GF-D8 (cell line): ENCODE data around the gene VPS72.

Source experiments
- DNase-seq: peaks from one replicate; lab custom pipeline; 2025; lab: John Stamatoyannopoulos, UW

The VPS72 gene

DNA sequence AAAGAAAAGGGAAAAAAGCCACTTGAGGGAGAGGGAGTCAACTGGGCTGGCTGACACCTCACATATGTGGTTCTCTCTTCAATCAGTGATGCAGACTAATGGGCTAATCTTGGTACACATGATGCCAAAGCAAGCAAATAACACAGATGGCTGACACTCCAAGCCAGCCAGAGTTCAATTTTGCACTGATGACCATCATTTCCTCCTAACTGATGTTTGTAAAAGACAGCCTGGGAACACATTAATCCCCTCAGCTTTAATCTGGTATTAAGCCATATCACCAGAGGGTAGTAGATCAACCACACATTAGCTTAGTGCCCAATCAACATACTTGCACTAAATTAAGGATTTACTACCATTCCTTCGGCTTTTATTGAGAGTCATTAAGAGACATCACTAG is 2.8 kb downstream of the VPS72 start:
- no peak for DNase-seq

DNA sequence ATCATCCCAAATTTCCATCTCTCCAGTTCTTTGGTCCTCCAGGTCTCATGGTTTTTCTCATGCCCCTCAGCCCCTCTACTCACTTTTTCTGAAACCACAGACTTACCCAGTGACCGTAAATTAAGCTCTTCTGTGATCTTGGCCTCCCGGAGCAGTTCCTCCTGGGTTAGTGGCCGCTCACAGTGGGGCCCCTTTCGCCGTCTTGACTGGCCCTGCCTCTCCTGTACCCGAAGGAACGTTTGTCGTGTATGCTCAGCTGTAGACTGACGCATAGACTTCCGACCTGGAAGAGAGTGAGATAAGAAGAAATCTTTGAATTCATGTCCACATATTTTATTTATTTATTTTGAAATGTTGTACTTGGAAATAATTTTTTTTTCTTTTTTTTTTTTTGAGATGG is 5.8 kb downstream of the VPS72 start:
- no peak for DNase-seq

DNA sequence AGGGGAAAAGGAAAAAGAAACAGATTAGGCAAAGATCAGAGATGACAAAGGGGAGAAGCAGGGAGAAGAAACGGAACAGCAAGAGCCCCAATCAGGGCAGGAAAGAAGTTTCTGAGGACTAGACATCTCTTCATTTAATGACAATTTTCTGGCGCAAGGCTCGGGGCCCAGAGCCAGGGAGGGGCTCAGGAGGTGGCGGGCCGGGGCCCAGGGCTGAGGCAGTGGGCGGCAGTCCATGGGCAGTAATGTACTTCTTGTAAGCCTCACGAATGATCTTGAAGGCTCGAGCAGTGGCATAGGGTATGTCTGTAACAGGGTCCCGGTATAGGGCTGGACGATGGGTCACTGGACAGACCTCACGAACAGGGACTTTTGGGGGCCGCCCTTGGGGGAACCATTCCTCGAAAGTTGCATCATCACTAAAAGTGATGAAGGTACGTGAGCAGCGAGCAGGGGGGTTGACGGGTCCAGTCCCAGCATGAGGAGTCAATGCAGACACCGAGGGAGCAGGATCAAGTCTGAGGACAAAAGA is 13.4 kb downstream of the VPS72 start:
- no peak for DNase-seq

DNA sequence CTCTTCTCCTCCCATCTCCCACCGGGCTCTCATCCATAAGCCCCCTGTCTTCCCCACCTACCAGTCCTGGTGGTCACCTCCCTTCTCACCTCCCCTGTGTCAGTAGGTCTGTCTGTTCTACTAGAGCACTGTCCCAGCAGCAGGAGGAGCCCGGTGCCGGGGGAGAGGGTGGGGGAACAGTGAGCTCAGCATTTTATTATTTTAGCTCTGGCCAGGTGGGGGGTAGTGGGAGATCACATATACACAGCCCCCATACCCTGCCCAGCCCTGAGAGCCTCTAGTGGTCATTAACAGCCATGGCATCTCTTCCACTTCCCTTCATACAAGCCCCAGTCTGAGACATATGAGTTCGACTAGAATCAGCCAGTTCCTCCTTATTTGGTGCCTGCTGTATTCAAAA is 14.1 kb downstream of the VPS72 start, which contains the start of gene TMOD4:
Gene TMOD4 (minus strand): TSS at position 119 of the 400 bp plus-strand sequence. CDS start 1,106 bp downstream, outside the sequence.
- DNase-seq, result no peak

DNA sequence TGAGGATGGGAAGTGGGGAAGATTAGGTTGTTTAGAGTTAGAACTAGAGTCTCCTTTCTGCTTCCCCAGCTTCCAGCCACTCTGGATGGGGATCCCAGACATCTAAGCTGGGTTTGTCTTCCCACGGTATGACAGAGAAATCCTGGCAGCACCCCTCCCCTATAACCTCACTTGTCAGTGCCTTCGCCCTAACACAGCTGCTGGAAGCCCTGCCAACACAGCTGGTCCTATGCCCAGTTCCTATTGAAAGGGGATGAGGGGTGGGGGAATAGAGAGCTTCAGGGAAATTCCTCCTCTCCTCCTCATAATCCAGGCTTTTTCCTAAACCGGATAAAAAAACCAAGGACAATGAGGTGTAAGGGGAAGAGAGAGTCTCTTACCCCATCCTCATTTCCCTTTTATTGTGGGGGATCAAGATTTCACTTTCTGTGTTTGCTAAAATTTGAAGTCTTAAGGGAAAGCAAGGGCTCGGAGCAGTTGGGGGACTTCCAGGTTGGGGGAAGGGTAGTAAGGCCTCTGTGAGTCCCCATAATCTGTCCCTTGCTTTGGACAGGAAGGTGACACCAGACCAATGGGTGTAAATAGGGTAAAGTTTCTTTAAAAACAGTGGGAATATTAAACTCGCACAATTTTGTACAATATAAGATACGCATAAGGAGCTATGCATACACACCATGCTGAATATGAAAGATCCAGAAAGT is 14.8 kb downstream of the VPS72 start:
- DNase-seq, result no peak

DNA sequence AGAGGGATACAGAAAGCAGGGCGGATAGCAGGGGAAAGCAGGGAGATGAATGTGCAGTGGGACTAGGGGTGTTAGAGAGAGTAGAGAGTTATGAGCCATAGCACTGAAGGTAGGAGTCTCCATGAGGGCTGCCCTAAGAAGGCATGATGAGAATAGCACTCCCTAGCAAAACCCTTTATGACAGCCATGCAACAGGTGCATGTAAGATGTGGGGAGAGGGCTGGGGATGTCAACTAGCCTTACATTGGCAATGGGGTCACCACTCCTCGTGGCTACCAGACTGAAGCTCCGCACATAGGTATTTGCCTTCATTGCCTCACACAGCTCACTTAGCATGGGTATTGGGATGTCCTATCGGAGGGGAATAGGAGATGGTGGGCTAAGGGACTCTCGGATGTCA is 18.8 kb downstream of the VPS72 start:
- DNase-seq, result no peak

DNA sequence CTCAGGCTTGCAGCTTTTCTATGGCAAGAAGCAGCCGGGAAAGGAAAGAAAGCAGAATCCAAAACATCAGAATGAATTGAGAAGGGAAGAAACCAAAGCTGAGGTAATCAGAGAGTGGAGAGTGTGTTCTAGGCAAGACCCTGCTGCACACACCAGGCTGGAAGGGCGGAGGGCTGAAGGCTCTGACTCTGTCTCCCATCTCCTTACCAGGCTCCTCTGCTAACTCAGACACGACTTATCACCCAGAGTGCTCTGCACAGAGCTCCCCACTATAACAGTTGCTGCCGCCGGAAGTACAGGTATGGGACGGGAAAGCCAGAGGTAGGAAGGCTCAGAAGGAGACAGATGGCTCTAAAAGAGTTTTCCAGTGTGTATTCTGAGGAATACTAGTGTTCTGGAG is 22.9 kb downstream of the VPS72 start:
- DNase-seq, result no peak

DNA sequence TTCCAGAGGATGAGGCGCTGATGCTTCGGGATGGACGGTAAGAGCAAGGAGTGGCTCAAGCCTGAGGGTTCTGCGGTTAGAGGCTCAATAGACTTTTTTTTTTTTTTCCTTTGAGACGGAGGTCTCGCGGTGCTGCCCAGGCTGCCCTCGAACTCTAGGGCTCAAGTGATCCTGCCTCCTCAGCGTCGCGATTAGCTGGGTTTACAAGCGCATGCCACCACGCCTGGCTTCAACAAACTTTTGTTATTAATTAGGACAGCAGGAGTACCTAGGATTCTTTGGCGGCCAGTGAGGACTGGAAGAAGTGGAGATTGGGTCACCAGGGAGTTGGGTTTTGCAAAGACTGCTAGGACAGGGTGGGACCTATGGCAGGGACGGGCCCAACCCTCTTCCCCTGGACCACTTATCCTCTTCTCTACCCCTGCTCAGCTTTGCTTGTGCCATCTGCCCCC is 23.5 kb downstream of the VPS72 start:
- no peak for DNase-seq

DNA sequence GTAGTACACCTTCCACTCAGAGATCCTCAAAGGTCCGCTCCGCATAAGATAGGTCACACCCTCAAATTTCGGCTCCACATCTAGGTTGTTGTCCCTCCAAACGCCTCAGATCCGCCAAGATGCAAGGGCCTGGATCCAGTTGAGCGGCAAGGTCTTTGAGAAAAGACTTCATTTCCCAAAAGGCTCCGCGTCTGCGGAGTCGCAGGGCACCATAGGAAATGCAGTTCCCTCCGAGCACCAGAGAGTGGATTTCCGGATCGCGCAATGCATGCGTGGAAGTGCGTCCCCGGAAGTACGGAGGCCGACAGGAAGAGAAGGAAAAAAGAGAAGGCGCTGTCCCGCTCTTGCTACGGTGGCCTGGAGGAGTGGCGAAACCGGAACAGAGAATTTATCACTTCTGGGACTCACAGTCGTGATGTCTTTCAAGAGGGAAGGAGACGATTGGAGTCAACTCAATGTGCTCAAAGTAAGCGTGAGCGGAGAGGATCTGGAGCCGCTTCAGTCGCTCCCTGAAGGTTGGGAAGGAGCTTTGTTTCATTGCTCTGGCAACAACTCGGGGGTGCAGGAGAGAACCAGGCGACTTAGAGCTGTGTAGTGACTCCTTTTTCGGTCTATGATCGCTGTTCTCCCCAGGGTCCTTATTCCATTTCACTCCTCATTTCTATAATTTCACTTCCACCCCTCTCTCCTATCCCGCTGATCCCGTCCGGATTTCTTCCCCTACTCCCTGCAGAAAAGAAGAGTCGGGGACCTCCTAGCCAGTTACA is 24.1 kb downstream of the VPS72 start, which contains the start of the genes LYSMD1 and SCNM1:
Gene LYSMD1 (minus strand): TSS at position 165 of the 767 bp plus-strand sequence. CDS start 644 bp downstream, outside the sequence.
Gene SCNM1 (plus strand): TSS at position 407 of the 767 bp plus-strand sequence. CDS start 9 bp downstream, at position 416.
- DNase-seq, result peak; percentile 97

DNA sequence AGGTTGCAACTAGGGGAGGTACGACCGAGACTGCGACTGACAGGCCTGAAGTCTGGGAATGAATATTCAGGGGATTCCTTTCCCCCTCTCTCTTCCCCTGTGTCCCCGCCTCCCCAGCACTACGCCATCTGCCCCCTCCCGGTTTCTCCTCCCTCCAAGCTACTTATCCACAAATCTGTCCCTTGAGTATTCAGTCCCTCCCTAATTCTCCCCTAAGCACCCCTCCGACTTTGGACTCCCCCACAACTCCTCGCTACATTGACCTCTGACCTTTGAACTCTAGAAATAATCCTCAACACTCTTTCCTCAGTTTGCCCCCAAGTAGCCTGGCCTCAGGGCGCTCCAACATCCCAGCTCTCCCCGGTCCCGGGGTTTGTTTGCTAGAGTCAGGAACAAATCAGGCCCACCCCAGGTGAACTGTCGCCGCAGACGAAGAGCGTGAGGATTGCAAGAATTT is 24.7 kb downstream of the VPS72 start:
- no peak for DNase-seq

DNA sequence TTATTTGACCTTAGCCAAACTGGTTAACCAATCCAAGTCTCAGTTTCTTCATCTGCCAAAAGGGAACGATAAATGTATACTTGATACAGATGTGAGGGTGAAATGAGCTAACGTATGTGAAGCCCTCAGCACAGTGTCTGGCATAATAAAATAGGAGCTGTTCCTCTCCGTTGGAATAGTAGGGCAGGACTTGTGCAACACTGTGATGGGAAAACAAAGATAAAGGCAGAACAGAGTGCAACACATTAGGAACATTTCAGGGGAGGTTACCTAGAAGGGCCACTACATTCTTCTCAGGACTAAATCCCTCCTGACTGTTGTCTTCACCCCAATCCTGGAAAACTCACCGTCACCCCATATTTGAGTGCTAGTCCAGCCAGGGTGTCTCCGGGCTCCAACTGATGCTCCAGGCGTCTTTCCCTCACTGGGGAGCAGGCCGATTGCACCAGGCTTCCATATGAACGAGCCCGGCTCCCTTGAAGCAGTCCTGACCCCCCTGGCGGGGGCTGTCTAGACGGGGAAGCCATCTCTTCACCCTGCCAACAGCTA is 25.2 kb downstream of the VPS72 start:
- DNase-seq, result no peak

DNA sequence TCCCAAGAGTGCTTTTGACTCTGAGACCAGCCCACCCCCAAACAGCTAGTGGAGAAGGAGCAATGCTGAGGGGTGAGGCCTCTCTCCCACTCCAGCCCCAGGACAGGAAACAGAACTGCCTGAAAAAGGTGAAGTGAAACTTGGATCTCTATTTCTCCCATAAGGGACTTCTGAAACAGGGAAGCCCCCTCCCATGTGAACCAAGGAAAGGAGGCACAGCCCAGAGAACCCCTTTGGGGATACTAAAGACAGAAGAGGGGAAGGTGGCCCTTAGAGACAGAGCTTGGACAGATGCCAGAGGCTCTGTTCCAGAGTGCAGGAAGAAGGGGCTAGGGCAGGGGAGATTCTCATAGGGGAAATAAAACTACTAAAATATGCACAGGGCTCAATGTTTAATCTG is 30.6 kb downstream of the VPS72 start:
- DNase-seq, result no peak

DNA sequence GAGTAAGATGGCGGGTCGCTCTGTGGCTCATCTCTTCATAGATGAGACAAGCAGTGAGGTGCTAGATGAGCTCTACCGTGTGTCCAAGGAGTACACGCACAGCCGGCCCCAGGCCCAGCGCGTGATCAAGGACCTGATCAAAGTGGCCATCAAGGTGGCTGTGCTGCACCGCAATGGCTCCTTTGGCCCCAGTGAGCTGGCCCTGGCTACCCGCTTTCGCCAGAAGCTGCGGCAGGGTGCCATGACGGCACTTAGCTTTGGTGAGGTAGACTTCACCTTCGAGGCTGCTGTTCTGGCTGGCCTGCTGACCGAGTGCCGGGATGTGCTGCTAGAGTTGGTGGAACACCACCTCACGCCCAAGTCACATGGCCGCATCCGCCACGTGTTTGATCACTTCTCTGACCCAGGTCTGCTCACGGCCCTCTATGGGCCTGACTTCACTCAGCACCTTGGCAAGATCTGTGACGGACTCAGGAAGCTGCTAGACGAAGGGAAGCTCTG is 31.2 kb downstream of the VPS72 start:
- no peak for DNase-seq

DNA sequence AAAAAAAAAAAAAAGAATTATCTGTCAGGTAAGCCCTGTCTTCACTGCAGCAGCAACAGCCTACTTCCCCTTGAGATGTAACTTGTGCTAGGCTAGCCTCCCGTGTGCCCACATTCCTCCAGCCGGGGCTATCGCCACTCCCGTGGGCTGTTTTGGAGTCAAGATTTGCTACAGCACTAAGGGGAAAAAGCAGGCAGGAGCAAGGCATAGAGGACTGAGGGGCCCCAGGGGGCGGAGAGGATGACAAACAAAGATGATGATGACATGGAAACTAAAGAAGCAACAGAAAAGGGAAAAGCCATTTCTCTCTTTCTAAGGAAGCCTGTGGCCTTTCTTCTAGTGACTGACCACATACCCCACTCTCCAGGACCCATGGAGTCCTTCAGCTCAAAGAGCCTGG is 31.7 kb downstream of the VPS72 start:
- peak; percentile 10 for DNase-seq

DNA sequence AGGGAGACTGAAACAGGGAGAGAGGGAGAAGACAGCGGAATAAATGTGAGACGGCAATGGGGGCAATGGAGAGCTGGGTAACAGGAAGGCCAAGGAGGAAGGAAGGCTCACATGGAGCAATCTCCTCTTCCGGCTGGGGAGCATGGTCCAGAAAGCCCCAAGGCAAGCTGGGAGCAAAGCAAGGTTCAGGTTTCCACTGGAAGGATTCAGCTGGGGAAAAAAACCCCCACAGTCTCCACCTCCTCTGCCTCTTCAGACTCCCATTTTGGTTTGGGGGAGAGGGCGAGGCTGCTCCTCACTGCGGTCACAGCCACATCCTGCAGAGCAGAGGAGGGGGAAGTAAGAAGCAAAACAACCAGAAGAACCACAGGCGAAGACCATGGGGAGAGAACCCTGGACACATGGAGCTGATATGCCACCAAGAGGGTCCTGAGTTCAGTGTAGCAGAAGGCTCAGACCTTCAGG is 32.9 kb downstream of the VPS72 start:
- DNase-seq, result peak; percentile 97

DNA sequence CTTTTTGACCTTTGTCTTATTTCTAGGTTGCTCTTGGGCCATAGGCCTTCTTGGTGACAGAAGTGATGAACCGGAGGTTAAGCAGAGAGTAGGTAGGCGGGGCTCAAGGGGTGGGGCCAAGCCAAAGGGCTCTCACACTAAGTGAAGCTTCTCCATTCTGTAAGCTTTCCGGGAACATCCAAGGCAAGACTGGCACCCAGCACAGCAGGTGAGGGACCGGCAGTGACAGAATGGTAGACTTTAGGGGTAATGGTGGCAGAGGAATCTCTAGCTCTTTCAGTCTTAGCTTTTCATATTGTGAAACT is 33.5 kb downstream of the VPS72 start, which contains the start of gene TNFAIP8L2:
Gene TNFAIP8L2 (plus strand): TSS at position 135 of the 305 bp plus-strand sequence. CDS start 2,049 bp downstream, outside the sequence.
- peak; percentile 78 for DNase-seq

DNA sequence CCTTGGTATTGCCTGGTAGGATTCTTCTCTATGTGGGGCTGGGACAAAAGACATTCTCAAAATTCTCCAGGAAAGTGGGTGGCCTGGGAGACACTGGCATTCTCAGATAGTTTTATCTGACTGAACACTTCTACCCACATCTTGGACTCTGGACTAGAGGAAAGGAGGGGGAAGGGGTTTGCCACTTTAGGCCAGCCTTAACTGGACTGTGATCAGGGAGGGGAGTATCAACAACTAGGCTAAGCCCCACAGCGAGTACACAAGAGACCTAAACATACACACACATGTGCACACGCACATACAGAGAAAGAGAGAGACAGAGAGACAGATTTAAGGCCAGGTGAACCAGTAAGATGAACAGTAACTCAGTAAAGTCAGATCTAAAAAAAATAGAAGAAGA is 42.3 kb downstream of the VPS72 start:
- DNase-seq, result no peak

DNA sequence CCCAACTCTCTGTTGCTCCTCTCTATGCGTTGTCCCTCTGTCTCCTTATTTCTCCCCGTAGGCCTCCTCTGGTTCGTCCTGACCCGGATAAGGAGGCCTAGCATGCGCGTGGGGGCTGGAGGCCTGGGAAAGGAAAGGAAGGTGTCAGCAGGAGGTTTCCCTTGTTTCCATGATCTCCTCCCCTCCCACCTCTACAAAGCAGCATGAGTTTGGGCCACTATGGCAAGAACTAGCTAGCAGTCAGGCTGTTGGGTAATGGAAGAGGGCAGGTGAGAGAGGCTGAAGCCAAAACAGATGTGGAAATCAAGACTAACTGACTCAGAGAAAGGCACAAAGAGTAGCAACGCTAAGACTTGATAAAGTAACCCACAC is 42.9 kb downstream of the VPS72 start:
- no peak for DNase-seq

DNA sequence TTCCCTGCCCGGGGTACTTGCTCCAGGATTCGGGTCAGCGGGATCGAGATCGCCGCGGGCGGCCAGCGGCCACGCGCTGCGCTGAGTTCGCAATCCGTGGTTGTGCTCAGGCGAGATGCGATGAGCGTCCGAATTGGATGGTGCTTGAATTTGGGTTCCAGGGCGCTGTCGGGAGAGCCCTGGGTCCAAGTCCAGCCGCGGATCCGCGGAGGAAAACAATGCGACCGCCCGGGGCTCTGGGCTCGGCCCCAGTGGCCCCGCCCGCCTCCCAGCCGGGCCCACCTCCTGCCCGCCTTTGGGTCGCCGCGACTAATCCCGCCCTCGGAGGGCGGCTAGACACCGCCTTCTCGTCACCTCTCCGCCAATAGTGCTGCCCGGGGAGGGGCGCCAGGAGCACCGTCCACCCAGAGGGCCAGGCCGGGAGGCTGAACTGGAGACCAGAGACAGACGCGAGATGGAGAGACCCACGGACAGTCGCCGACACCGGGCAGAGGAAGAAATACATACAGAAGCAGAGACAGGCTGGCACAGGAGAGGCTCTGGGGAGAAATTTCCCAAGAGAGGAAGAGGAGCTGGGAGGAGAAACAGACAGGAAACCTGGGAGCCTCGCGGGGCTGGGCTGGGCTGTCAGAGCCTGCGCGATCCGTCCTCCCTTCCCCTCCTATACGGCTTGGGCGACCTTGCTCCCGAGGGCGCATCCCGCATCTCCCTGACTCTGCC is 43.4 kb downstream of the VPS72 start, which contains the start of gene SEMA6C:
Gene SEMA6C (minus strand): TSS at position 220 of the 720 bp plus-strand sequence. CDS start 4,010 bp downstream, outside the sequence.
- peak; percentile 41 for DNase-seq

DNA sequence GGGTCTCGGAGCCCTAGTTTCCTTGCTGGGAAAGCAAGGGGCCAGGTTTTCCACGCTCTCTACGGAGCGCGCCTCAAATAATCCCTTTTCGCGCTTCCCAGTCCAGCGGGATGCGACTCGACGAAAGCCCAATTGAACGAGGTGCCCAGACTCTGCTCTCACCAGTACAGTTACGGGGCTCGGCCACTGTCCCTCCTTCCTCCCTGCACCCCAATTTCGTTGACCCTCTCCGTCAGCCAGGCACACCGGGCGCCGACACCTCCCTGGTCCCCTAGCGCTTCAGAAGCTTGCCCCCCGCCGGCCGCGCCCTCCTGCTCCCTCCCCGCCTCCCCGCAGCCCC is 44.0 kb downstream of the VPS72 start:
- DNase-seq, result no peak

DNA sequence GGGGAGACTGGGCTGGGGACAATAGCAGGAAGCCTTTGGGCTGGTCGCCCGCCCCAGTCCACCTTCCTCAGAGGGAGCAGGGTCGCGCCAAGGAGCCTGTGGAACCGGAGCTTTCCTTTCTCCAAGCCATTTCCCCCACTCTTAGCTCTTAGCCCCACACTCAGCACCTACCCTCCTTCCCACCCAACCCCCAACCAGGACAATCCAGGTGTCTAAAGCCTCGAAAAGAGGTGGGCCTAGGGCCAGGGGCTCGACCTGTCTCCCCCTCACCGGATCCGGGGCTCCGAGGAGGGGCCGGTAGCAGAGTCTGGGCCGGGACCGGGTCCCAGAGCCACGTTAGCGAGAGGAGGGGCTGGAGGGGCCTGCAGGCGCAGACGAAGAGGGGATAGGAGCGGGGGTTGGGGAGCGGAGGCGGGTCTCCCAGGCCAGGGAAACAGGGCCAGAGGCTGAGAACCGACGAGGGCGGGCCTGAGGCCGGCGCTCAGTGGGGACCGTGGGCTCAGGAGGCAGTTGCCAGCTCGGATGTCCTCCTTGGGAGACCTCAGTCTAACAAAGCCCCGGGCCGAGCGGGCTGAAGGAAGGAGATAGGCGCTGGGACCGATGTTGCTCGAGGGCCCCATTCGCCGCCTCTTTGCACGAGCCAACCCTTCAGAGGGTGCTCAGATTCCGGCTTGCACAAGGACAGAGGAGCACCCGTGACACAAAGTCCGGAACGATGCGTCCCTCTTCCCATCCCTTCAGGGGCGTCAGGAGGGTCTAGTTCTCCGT is 44.5 kb downstream of the VPS72 start:
- DNase-seq, result no peak
